GM19238 (cell line): Measurements from ENCODE around the gene CCDC157.

Source experiments
- DNase-seq: peaks from one replicate; pipeline ENCODE4 v3.0.0; 2011; ENCODE audit warnings: low spot score; ENCODE audit not compliant: insufficient read length

Gene CCDC157

GRCh38 chr22:30354644-30355043 is 2.2 kb upstream of the CCDC157 start:
- DNase-seq, result no peak

GRCh38 chr22:30357236-30357570 is 396 bp downstream of the CCDC157 start:
- no peak for DNase-seq

DNA sequence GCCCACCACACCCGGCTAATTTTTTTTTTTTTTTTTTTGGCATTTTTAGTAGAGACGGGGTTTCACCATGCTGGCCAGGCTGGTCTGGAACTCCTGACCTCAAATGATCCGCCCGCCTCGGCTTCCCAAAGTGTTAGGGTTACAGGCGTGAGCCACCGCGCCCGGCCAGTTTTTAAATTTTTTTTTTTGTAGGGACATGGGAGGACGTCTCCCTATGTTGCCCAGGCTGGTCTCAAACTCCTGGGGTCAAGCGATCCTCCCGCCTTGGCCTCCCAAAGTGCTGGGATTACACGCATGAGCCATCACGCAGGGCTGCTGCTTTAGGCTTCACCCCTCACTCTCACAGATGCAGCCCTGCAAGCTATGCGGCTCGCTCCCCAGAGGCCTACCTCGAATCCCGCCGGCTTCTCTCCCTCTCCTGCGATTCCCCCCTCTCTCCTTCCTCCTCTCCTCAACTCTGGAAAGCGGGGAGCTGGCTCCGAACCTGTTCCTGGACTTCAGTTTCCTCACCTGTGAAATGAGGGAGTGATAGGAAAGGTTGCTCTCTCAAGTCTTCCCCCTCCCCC is 926 bp downstream of the CCDC157 start:
- DNase-seq, result no peak

- DNase-seq, result no peak
Observed at GRCh38 chr22:30358541-30358940, 1.7 kb downstream of the CCDC157 start.

DNA sequence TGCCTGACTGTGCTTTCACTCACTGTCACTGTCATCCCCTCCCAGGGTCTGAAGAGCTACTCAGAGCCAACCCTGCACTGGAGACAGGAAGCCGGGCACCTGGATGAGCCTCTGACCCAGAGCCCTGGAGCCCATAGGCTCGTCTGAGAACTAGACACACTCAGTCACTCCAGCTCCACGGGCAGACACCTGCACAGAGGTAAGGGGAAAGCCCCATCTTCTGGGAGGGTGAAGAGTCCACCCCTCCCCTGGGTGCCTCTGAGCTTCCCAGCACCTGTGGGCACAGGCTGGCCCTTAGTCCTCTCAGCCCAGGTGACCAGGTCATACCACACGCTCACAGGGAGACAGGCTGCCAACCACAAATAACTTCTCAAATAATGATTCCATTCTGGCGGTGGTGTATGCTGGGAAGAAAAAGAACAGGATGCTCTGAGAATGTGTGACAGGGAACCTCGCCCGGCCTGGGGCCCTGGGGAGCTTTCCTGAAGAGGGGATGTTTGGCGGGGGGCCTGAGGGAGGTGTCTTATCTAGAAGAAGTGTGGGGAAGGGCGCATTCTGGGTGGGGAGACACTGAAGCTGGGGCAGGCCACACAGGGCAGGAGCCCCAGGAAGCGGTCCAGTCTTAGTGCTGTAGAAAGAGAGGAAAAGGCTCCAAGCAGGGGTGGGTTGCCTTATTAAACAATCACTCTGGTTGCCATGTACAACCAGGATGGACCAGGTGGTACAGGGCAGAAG is 5.3 kb downstream of the CCDC157 start:
- DNase-seq, result no peak

- no peak for DNase-seq
Observed at GRCh38 chr22:30362651-30363281, 6.0 kb downstream of the CCDC157 start.

- no peak for DNase-seq
Observed at GRCh38 chr22:30365891-30366290, 9.1 kb downstream of the CCDC157 start.

GRCh38 chr22:30368420-30368819 is 11.6 kb downstream of the CCDC157 start:
- DNase-seq, result no peak

DNA sequence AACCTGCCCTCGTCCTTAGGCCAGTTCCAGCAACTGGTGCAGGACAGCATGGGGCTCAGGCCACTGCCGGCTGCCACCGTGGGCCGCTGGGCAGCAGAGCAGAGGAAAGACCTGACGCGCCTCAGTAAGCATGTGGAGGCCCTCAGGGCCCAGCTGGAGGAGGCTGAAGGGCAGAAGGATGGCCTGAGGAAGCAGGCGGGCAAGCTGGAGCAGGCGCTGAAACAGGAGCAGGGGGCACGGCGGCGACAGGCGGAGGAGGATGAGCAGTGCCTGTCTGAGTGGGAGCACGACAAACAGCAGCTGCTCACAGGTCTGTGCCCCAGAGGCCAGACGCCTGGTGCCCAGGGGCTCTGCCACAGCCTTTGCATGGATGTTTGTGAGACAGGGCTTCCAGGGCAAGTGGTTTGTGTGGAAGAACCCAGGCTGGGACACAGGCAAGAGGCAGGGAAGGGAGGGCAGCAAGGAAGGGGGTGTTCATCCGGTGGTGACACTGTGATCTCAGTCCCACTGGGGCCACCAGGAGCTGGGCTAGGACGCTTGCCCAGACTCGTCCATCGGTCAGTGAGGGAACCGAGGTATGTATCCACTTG is 13.9 kb downstream of the CCDC157 start:
- DNase-seq, result no peak

DNA sequence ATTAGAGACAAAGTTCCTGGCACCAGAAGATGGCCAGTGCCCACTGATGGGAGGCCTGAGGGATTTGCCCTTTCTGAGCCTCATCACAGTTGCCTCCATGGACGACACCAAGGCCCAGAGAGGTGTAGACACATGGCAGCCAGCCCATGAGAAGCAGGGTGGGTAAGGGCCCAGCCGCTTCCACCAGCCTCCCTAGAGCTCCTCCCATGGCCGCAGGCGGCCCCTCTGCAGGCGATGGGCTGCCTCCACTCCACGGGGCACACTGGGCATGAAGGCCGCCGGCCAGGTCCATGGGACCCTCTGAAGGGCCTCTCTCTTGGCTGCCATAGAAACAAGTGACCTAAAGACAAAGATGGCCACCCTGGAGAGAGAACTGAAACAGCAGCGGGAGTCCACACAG is 14.5 kb downstream of the CCDC157 start:
- no peak for DNase-seq

DNA sequence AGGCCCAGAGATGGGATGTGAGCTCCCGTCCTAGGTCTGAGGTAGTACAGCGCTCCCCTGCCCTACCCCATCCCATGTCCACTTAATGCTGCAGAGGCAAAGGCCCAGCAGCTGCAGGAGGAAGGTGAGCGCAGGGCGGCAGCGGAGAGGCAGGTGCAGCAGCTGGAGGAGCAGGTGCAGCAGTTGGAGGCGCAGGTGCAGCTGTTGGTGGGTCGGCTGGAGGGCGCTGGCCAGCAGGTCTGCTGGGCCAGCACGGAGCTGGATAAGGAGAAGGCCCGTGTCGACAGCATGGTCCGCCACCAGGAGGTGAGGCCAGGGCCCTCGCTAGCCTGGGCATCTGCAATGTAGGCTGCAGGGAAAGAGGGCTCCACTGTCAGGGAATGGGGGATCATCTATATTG is 15.2 kb downstream of the CCDC157 start:
- no peak for DNase-seq

DNA sequence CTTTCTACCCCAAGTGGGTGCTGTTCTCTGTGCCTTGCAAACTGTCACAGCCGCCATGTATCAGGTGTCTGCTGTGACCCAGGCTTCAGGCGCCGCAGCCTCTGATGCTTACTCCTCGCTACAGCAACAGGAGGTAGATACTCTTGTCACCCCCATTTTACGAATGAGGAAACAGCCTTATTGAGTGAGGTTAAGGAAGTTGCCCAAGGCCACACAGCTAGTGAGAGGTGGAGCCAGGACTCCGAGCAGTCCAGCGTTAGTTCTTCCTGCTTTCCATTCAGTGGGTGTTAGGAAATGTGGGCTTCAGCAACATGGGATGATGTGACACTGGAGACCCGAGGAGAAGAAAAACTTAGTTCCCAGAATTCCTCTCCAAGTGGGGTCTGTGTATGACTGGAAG is 16.1 kb downstream of the CCDC157 start:
- no peak for DNase-seq

DNA sequence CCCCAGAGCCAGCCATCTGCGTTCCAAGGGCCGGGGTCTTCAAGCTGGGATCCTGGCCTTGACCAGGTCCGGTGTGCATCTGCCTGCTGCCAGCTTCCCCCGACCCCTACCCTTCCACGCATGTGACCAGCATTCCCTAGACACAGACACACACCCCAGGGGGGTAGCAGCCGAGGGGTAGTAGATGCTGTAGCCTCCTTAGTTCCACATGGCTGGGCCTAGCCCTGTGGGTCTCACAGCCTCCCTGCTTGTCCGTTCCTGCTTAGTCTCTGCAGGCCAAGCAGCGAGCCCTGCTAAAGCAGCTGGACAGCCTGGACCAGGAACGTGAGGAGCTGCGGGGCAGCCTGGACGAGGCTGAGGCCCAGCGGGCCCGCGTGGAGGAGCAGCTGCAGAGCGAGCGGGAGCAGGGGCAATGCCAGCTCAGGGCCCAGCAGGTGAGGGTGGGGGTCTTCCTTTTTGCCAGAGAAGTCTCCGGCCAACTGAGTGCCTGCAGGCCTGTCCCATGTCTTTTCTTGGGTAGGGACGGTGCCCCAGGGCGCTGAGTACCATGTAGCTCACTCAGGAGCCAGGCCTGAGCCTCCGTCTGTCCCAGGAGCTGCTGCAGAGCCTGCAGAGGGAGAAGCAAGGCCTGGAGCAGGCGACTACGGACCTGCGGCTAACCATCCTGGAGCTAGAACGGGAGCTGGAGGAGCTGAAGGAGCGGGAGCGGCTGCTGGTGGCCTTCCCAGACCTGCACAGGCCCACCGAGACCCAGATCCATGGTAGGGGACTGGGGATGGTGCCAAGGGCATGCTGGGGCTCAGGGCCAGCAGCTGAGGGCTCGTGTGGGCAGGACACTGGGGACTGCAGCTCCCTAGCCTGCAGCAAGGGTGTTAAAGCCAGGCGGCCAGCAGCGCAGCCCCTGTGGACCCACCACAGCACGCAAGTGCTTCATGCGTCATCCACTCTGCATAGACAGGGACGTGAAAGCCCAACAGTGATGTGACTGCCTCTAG is 16.8 kb downstream of the CCDC157 start:
- DNase-seq, result no peak

GRCh38 chr22:30375312-30375849 is 18.6 kb downstream of the CCDC157 start:
- no peak for DNase-seq

GRCh38 chr22:30380011-30380410 is 23.2 kb downstream of the CCDC157 start:
- no peak for DNase-seq

DNA sequence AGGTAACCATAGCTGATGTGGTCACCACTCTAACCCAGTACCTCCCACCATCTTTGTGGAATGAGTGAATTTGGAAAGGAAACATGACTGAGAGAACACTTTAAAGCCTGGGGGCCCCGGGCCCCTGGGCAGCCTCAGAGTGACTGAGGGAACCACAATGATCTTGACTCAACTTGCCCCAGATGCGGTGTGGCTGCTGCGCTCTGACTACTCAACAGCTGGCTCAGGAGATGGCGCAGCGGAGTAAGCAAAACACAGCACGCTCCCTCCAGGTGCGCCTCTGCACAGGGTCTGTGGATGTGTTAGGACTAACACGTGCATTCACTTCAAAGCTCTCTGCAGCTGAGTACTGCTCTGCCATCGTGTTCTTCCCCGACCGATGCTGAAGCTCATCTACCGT is 24.5 kb downstream of the CCDC157 start:
- no peak for DNase-seq

DNA sequence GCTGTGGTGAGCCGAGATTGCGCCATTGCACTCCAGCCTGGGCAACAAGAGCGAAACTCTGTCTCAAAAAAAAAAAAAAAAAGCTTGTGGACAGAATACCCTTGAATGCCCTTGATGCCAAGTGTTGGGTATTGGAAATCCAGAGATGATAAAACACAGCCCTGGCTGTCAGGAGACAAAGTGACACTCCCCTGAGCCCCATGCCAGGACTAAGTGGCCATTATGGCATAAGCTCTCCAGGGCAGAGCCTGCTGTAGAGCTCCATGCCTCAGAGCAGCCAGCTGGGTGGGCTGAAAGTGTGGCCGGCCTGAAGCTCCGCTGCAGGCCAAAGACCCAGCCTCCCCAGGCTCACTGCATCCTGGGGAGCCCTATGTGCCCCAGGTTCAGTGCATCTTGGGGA is 25.5 kb downstream of the CCDC157 start:
- no peak for DNase-seq

DNA sequence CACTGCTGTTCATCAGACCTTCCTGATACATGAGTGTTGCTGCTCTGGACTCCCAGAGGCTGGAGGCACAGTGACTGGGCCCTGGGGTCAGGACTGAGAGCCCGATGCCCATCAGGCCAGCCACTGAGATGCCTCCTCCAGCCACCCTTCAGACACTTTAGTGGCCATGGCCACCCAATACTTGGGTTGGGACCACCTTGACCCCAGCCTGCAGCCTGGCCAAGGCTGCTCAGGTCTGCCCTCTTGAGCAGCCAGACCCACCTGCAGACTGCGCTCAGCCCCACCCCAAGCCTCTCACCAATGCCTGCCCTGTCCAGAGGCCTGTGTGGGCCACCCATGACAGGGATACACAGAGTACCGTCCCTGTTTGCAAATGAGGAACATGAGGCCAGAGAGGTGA is 26.3 kb downstream of the CCDC157 start:
- no peak for DNase-seq

GRCh38 chr22:30385942-30386341 is 29.1 kb downstream of the CCDC157 start:
- no peak for DNase-seq

DNA sequence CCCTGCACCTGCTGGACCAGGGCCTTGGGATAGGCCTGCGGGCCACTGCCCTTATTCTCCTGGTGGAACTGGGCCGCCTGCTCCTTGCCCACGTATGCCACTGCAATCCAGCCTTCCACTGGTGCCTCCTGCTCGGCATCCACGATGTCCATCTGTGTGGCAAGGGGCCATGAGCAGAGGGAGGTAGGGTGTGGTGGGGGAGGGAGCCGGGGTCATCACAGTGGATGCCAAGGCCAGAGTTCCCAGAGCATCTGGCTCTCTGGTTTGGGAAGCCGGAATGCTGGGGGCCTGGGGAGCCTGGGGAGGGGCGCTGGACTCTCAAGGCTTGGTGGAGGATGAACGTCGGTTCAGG is 29.8 kb downstream of the CCDC157 start:
- DNase-seq, result no peak
